Cardiac muscle cell (in vitro differentiated cells and primary cell): ENCODE measurements around the gene D2HGDH. TPM values are rescaled to one million over a fixed set of nuclear protein-coding genes. Genes with fewer than 3 reads are reported as not detected.

Experiments
- DNase-seq, 2 donors: peaks; one replicate each; pipeline versions ENCODE4 v3.0.0 to v3.0.0-alpha.2; 2010 to 2017; ENCODE audit warnings: low read depth in 1 of 2, low spot score in 1 of 2
- H3K27ac ChIP-seq: fragments of 200-600 bp; sonication (generic); 2 replicates; pipeline ENCODE4 v1.5.1; 2016
- H3K27me3 ChIP-seq: fragments of 200-600 bp; sonication (generic); 2 replicates; pipeline ENCODE4 v1.6.0; 2016; ENCODE audit warnings: control low read depth
- H3K36me3 ChIP-seq: fragments of 200-600 bp; sonication (generic); 2 replicates; pipeline ENCODE4 v1.5.1; 2016; ENCODE audit warnings: control low read depth
- H3K4me1 ChIP-seq: fragments of 200-600 bp; sonication (generic); 2 replicates; pipeline ENCODE4 v1.8.1; 2017; ENCODE audit warnings: low read depth, mild to moderate bottlenecking, mixed run types
- H3K4me3 ChIP-seq: fragments of 200-600 bp; sonication (generic); 2 replicates; pipeline ENCODE4 v1.5.1; 2016; ENCODE audit warnings: mild to moderate bottlenecking
- H3K9me3 ChIP-seq: fragments of 200-600 bp; sonication (generic); 2 replicates; pipeline ENCODE4 v1.5.1; 2017; ENCODE audit warnings: low read depth, mild to moderate bottlenecking, control low read depth
- polyA plus RNA-seq: library from polyadenylated mRNA; unstranded; fragments of >200 nt; fragmentation: Nextera tagmentation; extraction: Ambion mirVana; gene quantifications from 2 replicates; pipeline ENCODE4 v1.2.1, GENCODE V29; 2016
- total RNA-seq: library from RNA; depleted of rRNA; stranded (reverse); fragments of >200 nt; gene quantifications from 2 replicates; pipeline ENCODE4 v1.2.3, GENCODE V29; 2016
- TF ChIP-seq, protein P1 (sequence below): IDR thresholded peaks from 2 replicates; pipeline ENCODE4 v1.5.1; 2012; ENCODE audit warnings: low read depth, mild to moderate bottlenecking, low read length

The D2HGDH gene
- total and polyA plus RNA-seq, 2 experiments from 2014 or later, result 24.6 to 26.8 TPM

DNA sequence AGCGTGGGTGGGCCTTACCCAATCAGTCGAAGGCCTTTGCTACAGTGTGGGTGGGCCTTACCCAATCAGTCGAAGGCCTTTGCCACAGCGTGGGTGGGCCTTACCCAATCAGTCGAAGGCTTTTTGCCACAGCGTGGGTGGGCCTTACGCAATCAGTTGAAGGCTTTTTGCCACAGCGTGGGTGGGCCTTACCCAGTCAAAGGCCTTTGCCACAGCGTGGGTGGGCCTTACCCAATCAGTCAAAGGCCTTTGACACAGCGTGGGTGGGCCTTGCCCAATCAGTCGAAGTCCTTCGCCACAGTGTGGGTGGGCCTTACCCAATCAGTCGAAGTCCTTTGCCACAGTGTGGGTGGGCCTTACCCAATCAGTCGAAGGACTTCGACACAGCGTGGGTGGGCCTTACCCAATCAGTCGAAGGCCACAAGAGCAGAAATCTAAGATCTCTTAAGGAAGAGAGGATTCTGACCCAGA is 25.9 kb downstream of the D2HGDH start:
- DNase-seq, result no peak
- no peak overlapping the region for H3K4me3 ChIP-seq
- H3K27me3 ChIP-seq, result no peaks in the 10 kb centered on the region
- TF ChIP-seq, protein P1, sequence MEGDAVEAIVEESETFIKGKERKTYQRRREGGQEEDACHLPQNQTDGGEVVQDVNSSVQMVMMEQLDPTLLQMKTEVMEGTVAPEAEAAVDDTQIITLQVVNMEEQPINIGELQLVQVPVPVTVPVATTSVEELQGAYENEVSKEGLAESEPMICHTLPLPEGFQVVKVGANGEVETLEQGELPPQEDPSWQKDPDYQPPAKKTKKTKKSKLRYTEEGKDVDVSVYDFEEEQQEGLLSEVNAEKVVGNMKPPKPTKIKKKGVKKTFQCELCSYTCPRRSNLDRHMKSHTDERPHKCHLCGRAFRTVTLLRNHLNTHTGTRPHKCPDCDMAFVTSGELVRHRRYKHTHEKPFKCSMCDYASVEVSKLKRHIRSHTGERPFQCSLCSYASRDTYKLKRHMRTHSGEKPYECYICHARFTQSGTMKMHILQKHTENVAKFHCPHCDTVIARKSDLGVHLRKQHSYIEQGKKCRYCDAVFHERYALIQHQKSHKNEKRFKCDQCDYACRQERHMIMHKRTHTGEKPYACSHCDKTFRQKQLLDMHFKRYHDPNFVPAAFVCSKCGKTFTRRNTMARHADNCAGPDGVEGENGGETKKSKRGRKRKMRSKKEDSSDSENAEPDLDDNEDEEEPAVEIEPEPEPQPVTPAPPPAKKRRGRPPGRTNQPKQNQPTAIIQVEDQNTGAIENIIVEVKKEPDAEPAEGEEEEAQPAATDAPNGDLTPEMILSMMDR, result no peak
- no peaks in the 10 kb centered on the region for H3K36me3 ChIP-seq
- peaks cover 19% of the 10 kb centered on the region for H3K4me1 ChIP-seq
- H3K9me3 ChIP-seq, result no peaks in the 10 kb centered on the region
- no peak overlapping the region for H3K27ac ChIP-seq

DNA sequence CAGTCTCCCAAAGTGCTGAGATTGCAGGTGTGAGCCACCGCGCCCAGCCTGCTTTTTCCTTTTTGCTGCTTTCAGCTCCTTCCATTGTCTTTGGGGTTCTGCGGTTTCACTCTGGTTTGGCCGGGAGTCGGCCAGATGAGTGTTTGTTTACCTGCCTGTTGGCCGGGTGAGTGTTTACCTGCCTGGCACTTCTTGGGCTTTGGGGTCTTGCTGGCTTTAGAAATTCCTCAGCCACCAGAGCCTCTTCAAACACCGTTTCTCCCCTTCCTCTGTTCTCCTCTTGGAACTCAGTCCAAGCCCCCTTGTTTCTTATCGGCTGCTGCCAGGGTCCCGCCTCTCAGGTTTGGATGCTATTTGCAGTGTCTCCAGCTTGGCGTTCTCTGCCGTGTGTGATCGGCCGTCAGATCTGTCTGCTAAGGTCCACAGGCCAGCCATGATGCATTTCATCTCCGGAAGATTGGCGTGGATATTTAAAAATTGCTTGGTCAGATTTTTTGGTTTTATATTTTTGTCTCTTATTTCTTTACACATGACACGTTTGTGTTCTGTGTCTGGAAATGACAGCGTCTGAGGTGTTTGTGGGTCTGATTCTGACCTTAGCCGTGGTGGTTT is 28.0 kb downstream of the D2HGDH start:
- H3K36me3 ChIP-seq, result no peaks in the 10 kb centered on the region
- H3K4me1 ChIP-seq, result peaks cover 19% of the 10 kb centered on the region
- no peak overlapping the region for H3K4me3 ChIP-seq
- TF ChIP-seq, protein P1, result no peak
- H3K9me3 ChIP-seq, result no peaks in the 10 kb centered on the region
- DNase-seq, result no peak
- H3K27ac ChIP-seq, result no peak overlapping the region
- no peaks in the 10 kb centered on the region for H3K27me3 ChIP-seq

DNA sequence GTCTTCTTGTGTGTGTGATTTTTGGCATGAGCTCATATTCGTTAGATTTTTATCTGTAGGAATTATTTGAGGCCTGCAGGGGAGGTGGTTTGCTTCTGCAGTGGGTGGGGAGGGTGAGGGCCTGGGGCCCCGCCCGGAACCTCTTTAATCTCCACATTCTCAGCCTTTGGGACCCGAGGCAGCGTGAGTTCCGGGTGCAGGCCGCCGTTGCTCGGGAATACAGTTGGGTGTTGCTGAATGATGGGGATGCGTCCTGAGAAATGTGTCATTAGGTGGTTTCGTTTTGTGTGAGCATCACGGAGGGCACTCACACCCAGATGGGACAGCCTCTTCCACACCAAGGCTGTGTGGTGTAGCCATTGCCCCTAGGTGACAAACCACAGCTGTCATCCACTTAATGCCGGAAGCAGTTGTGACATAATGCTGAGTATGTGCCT is 28.5 kb downstream of the D2HGDH start:
- TF ChIP-seq, protein P1, result no peak
- no peak overlapping the region for H3K27ac ChIP-seq
- no peaks in the 10 kb centered on the region for H3K36me3 ChIP-seq
- no peak overlapping the region for H3K4me3 ChIP-seq
- DNase-seq, result no peak
- H3K4me1 ChIP-seq, result peaks cover 19% of the 10 kb centered on the region
- H3K27me3 ChIP-seq, result no peaks in the 10 kb centered on the region
- no peaks in the 10 kb centered on the region for H3K9me3 ChIP-seq

DNA sequence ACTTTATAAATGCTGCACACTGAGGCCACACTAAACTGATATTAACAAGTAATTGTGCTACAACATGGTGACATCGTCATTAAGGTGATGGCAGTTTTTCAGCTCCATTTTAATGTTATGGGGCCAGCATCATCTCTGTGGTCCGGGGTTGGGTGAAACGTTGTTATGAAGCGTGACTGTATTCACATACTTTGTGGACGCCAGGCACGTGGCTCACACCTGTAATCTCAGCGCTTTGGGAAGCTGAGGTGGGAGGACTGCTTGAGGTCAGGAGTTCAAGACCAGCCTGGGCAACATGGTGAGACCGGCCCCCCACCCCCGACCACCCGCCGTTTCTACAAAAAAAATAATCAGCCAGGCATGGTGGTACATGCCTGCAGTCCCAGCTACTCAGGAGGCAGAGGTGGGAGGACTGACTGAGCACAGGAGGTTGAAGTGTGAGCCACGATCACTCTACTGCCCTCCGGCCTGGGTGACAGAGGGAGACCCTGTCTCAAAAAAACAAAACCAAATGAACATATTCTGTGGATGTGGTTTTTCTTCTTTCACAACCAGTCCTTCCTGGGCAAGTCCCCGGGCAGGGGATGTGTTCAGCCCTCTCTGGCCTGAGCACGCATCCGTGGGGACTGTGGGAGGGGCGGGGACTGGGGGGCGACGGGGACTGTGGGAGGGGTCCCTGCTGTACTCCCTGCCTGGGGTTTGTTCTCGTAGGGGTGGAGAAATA is 29.3 kb downstream of the D2HGDH start:
- no peak for DNase-seq
- no peak overlapping the region for H3K4me3 ChIP-seq
- H3K27me3 ChIP-seq, result no peaks in the 10 kb centered on the region
- H3K9me3 ChIP-seq, result no peaks in the 10 kb centered on the region
- H3K4me1 ChIP-seq, result peaks cover 19% of the 10 kb centered on the region
- TF ChIP-seq, protein P1, result no peak
- no peaks in the 10 kb centered on the region for H3K36me3 ChIP-seq
- H3K27ac ChIP-seq, result no peak overlapping the region

DNA sequence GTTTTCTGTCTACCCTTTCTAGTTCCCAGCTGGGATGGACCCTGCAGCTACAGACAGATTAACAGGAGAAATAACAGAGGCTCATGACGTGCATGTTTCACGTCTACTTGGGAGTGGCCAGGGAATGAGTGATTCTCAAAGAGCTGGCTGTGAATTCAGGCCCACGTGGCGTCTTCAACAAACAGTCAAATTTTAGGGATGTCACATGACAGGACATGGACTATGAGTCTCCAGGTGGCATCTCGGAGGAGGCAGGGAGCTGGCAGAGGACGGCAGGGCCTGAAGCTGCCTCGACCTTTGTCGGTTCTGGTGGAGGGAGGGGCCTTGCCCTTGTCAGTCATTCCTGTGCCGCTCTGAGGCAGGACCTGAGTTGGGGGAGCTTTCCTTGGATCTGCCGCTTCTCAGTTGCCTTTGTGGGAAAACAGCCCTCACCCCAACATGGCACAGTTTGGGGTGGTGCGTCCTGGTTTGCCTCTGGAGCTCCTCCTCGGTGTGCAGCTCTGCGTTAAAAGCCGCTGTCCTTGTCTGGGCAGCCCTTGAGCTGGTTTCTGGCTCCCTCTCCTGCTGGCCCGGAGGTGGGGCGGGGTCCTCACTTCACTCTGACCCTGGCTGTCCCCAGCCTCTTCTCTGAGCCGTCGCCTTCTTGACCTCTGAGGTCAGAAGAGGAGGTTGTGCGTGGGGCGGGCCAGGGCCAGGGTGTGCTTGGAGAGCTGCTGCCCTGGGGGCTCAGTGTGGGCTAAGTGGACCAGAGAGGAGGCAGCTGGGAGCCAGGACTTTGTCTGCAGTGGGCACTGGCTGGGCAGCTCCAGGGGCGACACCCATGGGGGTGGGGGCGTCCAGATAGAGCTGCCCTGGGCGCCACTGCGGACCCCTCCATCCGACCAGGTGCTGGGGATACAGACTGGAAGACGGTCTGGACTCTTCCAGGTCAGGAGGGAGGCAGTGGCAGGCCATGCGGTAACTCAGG is 30.1 kb downstream of the D2HGDH start:
- TF ChIP-seq, protein P1, result no peak
- peak; percentile 21 to 23 for DNase-seq
- Histone ChIP-seq H3K4me1 (peaks cover 11% of the 10 kb centered on the region), H3K4me3 (no peak overlapping the region), H3K9me3 (no peaks in the 10 kb centered on the region), H3K27me3 (no peaks in the 10 kb centered on the region), H3K36me3 (no peaks in the 10 kb centered on the region), H3K27ac (peak overlapping the region; percentile 5)
